ENCODE measurements around the gene FDCSP. TPM values are rescaled to one million over a fixed set of nuclear protein-coding genes. Genes with fewer than 3 reads are reported as not detected.

FDCSP gene
- total RNA-seq, result not detected

GRCh38 chr4:70225824-70226223 is at the start of gene FDCSP:
Gene FDCSP (plus strand): TSS chr4:70226124. CDS start chr4:70231195, 5,071 bp downstream.
- Histone ChIP-seq H3K4me3 (no peak within 1 kb of the TSS), H3K27me3 (no peaks in the 10 kb centered on the region), H3K4me1 (no peaks in the 10 kb centered on the region), H3K9me3 (no peaks in the 10 kb centered on the region), H3K36me3 (no peaks in the 10 kb centered on the region), H3K27ac (no peak within 1 kb of the TSS)
- no peak for DNase-seq (ENCODE audit: extremely low spot score in 2 of 2)
- intact Hi-C loops (cut with DNase I), result no loop called here
- TF ChIP-seq POLR2A (IDR thresholded peaks at IDR 0.05) (no peak), CTCF (IDR thresholded peaks at IDR 0.05) (no peak), POLR2AphosphoS5 (IDR thresholded peaks at IDR 0.05; ENCODE audit: insufficient read depth in 1 of 2, low read depth in 1 of 2) (no peak)

- Histone ChIP-seq H3K27me3 (no peaks in the 10 kb centered on the region), H3K4me1 (no peaks in the 10 kb centered on the region), H3K9me3 (no peaks in the 10 kb centered on the region), H3K4me3 (no peak overlapping the region), H3K36me3 (no peaks in the 10 kb centered on the region), H3K27ac (no peak overlapping the region)
- DNase-seq (ENCODE audit: extremely low spot score in 2 of 2), result no peak
- TF ChIP-seq CTCF (IDR thresholded peaks at IDR 0.05) (no peak), POLR2AphosphoS5 (IDR thresholded peaks at IDR 0.05; ENCODE audit: insufficient read depth in 1 of 2, low read depth in 1 of 2) (no peak), POLR2A (IDR thresholded peaks at IDR 0.05) (no peak)
- intact Hi-C loops (cut with DNase I), result no loop called here
These were observed 48.8 kb upstream of the FDCSP start for GRCh38 chr4:70177090-70177489.

- no peak overlapping the region for H3K4me3 ChIP-seq
- no peaks in the 10 kb centered on the region for H3K9me3 ChIP-seq
- H3K36me3 ChIP-seq, result no peaks in the 10 kb centered on the region
- intact Hi-C loops (cut with DNase I), result no loop called here
- no peaks in the 10 kb centered on the region for H3K4me1 ChIP-seq
- H3K27ac ChIP-seq, result no peak overlapping the region
- no peak for DNase-seq (ENCODE audit: extremely low spot score in 2 of 2)
- TF ChIP-seq POLR2A (IDR thresholded peaks at IDR 0.05) (no peak), CTCF (IDR thresholded peaks at IDR 0.05) (no peak), POLR2AphosphoS5 (IDR thresholded peaks at IDR 0.05; ENCODE audit: insufficient read depth in 1 of 2, low read depth in 1 of 2) (no peak)
- H3K27me3 ChIP-seq, result no peaks in the 10 kb centered on the region
These were observed 47.8 kb upstream of the FDCSP start for GRCh38 chr4:70178075-70178660.

GRCh38 chr4:70179811-70180210 is 46.1 kb upstream of the FDCSP start:
- TF ChIP-seq CTCF (IDR thresholded peaks at IDR 0.05), result no peak
- no peak for TF ChIP-seq POLR2AphosphoS5 (IDR thresholded peaks at IDR 0.05; ENCODE audit: insufficient read depth in 1 of 2, low read depth in 1 of 2)
- no peak for TF ChIP-seq POLR2A (IDR thresholded peaks at IDR 0.05)
- Histone ChIP-seq H3K27ac (no peak overlapping the region), H3K4me3 (no peak overlapping the region), H3K36me3 (no peaks in the 10 kb centered on the region), H3K4me1 (no peaks in the 10 kb centered on the region), H3K9me3 (no peaks in the 10 kb centered on the region), H3K27me3 (no peaks in the 10 kb centered on the region)
- DNase-seq (ENCODE audit: extremely low spot score in 2 of 2), result no peak
- intact Hi-C loops (cut with DNase I), result no loop called here

GRCh38 chr4:70181864-70182263 is 44.1 kb upstream of the FDCSP start:
- TF ChIP-seq POLR2A (IDR thresholded peaks at IDR 0.05) (no peak), CTCF (IDR thresholded peaks at IDR 0.05) (no peak), POLR2AphosphoS5 (IDR thresholded peaks at IDR 0.05; ENCODE audit: insufficient read depth in 1 of 2, low read depth in 1 of 2) (no peak)
- intact Hi-C loops (cut with DNase I), result no loop called here

More at GRCh38 chr4:70181864-70182263, 44.1 kb upstream of the FDCSP start:
- DNase-seq (ENCODE audit: extremely low spot score in 2 of 2), result no peak
- Histone ChIP-seq H3K36me3 (no peaks in the 10 kb centered on the region), H3K27ac (no peak overlapping the region), H3K9me3 (no peaks in the 10 kb centered on the region), H3K4me3 (no peak overlapping the region), H3K27me3 (no peaks in the 10 kb centered on the region), H3K4me1 (no peaks in the 10 kb centered on the region)
